HG02840 (cell line): Measurements from ENCODE around the gene LAMB4.
A peak's percentile ranks its signal among the peaks of the same experiment; 100 is the strongest.

Experiments used
- ATAC-seq: cut with Tn5 transposase; IDR thresholded peaks from one replicate; pipeline ENCODE4 v1.9.1; 2021; ENCODE audit warnings: mild to moderate bottlenecking, moderate library complexity, moderate number of reproducible peaks; ENCODE audit not compliant: unreplicated experiment, low FRiP score

Gene LAMB4

DNA sequence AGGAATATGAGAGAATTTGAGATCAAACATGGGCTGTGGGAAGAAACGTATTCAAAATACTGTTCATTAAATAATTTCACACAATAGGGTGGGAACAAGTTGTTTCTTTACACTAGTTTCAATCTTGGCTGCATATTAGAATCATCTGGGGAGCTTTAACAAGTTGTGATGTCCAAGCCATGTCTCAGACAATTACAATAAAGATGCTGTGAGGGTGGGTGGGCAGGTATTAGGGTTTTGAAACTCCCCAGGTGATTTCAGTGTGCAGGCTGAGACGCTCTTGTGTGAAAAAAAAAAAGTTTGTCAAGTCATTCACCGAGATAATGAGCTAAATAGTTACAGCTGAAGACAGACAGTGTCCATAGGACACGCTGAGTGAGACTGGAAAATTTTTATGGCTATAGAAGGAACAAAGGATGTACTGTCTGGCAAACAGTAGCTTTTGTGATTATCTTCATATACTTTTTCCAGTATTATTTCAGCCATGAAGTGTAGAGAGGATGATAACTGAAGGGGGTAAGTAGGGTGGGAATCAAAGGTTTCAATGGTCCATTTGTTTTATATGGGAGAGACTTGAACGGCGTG is 12.6 kb upstream of the LAMB4 start:
- no peak for ATAC-seq

DNA sequence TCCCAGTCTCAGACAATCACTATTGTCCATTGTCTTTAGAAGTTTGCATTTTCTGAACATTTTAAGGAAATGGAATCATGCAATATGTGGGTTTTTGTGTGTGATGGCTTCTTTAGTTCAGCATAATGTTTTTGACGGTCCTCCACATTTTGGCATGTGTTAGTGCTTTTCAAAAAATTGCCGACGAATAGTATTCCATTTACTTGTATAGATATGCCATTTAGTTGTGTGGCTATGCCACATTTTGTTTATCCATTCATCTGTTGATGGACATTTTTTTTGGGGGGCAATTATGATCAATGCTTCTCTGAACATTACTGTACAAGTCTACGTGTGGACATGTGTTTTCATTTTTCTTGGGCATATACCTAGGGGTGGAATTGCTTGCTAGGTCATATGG is 12.0 kb upstream of the LAMB4 start:
- no peak for ATAC-seq

DNA sequence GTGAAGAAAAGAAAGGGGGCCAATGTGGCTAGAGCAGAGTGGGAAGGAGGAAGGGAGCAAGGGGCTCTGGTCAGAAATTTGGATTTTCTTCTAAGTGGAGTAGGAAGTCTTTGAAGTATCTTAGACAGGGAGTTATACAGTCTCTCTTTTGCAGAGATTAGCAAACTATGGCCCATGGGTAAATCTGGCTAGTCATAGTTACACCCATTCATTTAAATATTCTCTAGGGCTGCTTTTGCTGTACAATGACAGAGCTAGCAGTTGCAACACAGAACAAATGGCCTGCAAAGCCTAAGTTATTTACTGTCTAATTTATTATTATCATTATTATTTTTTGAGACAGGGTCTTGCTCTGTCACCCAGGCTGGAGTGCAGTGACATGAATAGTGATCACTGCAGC is 10.5 kb upstream of the LAMB4 start:
- ATAC-seq = no peak

DNA sequence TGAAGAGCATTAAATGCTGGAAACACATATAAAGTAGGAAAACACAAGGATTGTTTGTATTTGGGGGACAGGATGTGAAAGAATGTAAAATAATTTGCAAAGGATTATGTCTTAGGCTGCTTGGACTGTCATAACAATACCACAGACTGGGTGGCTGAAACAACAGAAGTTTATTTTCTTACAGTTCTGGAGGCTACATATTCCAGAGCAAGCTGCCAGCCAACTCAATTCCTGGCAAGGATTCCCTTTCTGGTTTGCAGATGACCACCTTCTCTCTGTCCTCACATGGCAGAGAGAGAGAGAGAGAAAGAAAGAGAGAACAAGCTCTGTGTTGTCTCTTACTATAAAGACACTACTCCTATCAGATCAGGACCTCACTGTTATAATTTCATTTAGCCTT is 8.8 kb upstream of the LAMB4 start:
- no peak for ATAC-seq

DNA sequence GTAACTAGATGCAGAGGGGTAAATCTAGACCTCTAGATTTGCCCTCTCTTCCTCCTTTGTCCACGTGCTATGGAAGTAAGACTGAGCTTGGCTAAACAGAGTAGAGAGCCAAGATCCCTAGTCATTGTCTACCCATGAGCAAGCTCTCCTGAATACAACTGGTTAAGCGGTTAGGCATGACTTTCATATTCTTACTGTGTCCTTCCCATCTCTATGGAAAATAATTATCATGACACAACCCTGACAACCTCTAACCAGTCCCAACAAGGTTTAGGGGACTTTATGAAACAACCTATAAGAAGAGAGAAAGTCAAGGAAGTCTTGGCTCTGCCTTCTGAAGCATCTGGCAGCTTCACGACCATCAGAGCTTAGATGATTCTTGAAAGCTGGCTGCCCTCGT is 7.8 kb upstream of the LAMB4 start:
- ATAC-seq = no peak

DNA sequence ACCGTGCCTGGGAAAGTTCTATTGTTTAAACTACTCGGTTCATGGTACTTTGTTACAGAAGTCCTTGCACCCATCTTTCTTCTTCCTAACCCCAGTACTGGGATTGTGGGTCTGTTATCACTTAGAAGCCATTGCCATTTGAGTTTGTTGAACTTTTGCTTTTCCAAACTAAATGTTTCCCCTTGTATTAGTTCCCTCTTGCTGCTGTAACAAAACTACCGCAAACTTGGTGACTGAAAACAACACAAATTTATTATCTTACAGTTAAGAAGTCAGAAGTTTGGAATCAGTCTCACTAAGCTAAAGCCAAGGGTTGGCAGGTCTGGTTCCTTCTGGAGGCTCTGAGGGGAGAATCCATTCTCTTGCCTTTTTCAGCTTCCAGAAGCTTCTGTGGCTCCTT is 6.9 kb upstream of the LAMB4 start:
- ATAC-seq = no peak

DNA sequence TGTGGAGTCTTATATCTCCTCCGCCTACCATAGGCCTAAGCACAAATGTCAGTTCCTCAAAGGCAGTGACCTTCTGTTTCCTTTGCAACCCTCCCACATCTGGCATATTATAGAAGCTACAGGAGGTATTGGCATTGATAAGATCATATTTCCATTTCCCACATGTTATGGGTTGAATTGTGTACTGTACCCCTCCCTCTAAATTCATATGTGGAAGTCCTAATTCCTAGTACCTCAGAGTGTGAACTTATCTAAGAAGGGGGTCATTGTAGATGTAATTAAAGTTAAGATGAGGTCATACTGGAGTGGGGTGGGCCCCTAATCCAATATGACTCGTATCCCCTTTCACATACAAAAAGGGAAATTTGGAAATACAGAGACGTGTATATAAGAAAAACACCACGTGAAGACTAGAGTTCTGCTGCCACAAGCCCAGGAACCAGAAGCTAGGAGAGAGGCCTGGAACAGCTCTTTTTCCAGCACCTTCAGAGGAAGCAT is 6.1 kb upstream of the LAMB4 start:
- peak; percentile 18 for ATAC-seq

DNA sequence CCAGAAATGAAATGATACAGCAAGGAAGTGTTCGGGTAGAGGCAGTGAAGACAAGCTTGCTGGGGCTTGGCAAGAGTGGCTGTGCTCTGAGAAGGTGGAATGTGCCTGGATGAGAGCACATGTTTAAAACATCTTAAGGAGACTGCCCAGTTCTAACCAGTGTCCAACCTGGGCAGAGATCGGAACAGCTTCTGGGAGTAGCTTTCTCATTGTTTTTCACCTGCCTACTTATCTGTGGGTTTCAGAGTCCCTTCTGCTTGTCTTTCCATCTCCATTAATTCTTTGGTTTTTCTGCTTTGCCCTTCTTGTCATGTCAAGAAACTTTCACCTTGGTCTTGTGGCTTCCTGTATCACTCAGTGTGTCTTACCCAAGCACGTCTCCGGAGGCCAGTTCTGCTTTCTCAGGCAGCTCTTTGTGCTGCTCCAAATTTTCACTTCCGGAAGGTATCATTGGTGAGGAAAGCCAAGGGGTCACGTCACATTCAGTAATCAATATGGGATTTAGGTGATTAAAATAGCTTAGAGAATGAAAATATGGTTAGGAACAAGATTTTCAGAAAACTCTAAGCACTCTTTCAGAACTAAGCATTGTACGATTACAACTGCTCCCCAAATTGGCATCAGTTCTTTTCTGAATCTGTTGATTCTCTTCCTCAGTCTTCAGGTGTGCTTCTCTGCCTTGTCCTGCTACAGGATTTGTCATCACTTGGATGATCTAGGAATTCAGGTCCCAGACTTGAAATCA is 5.5 kb upstream of the LAMB4 start:
- ATAC-seq = peak; percentile 94

DNA sequence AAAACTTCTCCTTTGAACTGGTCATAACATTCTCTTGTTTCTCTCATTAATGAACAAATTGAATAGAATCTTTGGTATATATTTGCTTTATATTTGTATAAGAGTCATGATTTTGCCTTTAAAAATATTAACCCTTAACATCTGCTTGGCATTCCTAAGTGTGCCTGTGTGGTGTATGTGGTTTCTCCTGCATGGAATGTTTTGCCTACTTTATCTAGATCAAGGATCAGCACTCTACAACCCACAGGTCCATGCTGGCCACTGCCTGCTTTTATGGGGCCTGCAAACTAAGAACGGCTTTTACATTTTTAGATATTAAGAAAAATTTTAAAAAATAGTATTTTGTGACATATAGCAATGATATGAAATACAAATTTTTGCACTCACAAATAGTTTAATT is 4.3 kb upstream of the LAMB4 start:
- no peak for ATAC-seq

DNA sequence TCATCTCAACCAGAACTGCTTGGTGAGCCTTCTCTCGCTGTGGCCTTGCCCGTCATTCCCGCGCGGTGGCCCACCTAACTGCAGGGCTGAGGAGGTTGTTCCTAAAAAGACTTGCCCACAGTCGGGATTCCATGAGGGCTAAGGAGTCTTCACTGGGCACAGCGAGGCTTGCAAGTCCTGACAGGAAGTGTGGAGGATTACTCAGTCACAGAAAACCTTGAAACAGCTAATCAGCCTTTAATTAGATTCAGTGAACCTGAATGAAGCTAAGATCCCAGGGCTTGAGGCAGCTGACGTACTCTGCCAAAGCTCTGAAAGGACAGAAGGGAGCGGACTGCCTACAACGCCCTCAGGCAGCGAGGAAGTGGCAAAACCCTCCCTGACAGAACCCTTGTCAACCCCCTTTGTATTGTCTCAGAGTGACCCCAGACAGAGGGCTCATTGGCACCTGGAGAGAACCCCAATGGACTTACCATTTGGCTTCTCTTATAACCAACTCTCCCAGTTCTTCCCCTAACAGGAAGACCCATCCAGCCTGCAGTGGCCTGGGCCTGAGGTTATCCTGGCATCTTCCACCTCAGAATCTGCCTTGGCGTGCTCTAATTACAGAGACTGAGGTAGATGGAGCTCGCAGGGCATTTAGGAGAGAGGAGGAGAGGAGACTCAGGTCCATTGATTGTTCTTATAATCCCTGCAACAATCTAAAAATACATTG is 2.5 kb upstream of the LAMB4 start:
- ATAC-seq = no peak

DNA sequence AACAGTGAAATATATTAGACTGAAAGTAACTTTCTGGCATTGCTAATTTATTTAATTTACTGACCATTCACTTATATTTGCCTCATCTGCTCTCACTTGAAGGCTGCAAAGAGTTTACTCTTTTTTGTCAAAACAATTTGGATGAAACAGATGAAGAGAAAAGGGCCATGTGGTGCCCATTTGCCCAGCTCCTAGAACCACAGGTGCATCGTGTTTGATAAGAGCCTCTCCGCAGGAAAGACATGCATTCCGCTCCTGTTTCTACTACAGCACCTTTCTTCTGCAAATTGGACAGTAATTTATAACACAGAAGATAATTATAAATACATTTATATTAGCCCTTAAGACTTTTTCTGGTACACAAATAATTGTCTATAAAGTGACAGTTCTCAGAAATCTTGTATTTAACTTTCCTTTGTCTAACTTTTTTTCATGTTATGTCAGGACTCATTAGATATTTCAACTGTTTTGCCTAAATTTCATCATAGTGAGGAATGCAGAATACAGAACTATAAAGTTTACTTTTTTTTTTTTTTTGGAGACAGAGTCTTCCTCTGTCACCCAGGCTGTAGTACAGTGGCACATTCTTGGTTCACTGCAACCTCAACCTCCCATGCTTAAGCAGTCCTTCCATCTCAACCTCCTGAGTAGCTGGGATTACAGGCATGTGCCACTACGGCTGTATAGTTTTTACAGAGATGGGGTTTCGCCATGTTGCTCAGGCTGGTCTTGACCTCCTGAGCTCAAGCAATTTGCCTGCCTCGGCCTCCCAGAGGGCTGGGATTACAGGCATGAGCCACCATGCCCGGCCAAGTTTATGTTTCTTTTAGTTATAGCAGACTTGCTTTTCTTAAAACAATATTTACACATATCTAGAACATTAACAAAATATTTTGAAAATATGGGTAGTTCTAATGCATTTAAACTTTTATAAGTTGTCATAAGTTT is 869 bp downstream of the LAMB4 start:
- ATAC-seq = no peak

DNA sequence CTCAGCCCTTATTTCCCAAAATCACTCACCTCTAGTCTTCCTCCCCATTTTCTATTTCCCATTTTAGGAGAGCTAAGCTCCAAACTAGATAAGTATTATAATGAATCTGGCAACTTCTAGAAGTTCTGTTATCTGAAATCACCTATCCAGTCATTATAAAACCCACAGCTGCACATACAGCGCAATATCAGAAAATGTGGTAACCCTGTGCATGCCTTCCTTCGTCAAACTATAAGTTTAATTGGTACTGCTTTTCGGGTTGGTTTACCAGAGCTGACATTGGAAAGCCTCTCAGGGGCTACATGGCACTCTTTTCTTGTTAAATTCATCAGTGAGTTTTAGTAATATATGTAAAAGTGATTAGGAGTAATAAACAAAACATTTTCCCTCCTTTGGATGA is 1.6 kb downstream of the LAMB4 start:
- ATAC-seq = no peak

DNA sequence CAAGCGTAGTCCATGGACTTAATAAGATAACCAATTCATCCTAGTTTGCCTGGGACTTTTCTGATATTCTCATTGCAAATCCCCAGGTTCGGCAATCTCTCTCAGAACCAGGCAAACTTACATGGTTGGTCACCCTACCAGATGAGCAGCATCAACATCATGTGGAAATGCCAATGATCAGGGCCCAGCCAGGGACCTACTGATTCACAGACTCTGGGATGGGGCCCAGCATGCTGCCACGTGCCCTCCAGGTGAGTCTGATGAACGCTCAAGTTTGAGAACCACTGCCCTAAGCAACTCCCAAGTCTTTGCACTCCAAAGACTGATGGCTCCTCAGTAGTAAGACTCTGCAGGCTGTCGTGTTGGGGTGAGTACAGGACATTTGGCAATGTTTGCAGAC is 2.7 kb downstream of the LAMB4 start:
- ATAC-seq = no peak

DNA sequence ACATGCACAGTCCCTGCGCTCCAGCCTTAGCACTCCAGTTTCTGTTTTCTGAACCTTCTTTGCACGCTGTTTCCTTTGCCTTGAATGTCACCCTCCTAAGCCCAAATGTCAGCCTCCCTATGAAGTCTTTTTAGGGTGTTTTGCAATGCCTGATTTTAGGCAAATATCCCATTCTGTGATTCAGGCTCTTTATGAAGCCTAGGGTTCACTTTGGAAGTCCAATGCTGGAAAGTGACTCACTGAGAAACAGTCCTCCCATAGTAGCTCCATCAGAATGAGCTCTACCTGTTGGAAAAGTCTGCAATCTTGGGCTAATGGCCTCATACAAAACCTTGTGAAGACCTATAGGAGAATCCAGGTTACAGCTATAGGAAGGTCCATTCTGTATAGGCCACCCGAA is 5.3 kb downstream of the LAMB4 start:
- ATAC-seq = no peak

DNA sequence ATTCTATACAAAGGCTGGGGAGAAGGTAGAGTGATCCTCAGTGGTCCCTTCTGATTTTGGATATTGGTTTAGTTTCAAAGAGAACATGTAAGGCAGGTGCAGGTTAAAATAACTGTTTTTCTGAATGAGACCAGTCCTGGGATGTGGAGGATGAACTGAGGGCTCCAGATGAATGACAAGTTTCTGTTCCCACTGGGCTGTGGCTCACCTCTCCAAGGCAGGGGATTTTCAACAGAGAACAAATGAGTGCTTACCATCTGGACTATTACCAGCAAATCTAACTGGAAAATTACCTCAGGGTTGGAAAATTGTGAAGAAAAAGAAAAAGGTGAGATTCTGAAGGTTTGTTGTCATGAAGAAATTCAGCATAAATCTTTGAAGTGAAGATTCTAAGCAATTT is 8.0 kb downstream of the LAMB4 start:
- no peak for ATAC-seq

DNA sequence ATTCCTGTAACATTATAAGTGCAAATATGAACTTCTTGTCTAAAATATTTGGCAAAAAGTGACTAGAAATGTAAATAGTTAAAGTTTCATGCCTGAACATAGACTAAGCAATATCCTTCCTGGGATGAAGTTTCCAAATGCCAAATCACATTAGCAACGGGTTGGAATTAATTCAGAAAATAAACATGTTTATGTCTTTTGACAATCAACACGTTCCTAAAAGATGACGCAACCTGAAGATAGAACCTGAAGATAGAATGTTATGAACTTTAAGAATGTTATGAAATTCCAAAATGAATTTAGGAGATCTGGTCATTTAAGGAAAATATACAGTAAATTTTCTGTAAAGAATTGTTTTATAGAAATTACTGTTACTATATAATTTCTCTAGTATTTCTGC is 9.2 kb downstream of the LAMB4 start:
- ATAC-seq = no peak

DNA sequence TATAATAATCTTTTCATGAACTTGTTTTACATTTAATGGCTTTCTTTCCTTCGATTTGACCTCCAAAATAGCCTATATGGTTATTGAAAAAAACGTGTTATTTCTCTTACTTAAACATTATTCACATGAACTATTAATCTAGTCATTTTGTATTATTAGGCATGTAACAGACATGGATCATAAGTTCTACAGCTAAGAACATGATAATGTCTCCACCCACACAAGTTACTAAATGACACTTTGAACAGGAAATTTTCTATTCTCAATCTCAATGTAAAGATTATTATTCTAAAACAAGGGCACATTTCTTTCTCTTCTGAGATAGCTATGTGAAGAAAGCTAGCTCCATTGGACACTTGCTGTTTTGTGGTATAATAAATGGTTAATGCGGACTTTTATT is 10.0 kb downstream of the LAMB4 start:
- no peak for ATAC-seq

DNA sequence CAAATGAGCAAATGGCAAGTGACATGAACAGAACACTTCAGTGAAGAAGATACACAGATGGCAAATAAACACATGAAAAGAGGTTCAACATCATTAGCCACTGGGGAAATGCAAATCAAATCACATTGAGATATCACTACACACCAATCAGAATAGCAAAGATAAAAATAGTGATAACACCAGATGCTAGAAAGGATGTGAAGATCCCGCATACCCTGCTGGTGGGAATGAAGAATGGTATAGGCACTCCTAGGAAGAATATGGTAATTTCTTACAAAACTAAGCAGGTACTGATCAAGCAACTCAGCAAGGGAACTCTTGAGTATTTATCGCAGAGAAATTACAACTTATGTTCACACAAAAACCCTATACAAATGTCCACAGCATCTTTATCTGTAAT is 11.2 kb downstream of the LAMB4 start:
- ATAC-seq = no peak

DNA sequence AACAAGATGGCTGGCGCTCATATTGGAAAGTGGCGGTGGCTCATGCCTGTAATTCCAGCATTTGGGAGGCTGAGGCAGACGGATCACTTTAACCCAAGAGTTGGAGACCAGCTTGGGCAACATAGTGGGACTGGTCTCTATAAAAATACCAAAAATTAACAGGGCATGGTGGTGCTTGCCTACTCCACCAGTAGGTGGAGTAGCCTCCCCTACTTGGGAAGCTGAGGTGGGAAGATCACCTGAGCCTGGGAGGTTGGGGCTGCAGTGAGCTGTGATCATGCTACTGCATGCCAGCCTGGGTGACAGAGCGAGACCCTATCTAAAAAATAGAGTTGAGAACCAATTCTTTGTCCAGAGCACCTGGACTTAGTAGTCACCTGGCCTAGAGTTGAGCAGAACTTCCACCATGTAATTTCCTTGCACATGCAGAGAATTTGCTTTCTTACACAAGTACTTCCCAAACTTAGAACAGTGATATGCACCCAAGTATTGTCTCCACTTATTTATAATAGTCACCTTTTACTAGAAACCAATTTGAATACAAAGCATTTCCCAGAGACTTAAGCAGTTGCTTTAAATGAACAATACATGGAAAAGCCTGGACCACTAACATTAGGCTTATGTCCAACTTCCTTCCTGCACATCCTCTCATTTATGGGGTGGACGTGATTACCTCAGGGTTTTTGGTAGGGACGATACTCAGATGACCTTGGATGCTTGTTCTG is 15.9 kb downstream of the LAMB4 start:
- ATAC-seq = peak; percentile 70

DNA sequence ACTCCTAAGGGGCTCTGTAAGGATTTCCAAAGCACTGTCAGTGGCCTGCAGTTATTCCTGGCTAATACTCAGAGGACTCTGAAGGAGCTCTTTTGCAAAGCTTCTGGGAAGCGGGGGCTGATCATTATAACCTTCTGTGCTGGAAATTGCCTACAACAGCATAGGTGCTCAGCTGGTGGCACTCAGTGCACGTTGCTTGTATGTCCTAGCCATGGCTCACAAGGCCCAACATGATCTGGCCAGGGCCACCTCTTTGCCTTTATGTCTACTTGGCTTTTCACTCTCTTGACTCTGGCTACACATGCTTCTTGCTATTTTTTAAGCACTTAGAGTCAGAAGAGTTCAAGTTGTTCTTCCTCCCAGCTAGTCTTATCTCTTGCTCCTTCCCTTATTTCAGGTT is 17.5 kb downstream of the LAMB4 start:
- ATAC-seq = no peak
